ENCODE results near the gene NPAS2.

NPAS2 gene

GRCh38 chr2:100835006-100835659, 15.2 kb downstream of the NPAS2 start:
- DNase-seq = peak in 1 of 42 donors; percentile 67
- intact Hi-C loops (cut with DNase I) = no loop called here

DNA sequence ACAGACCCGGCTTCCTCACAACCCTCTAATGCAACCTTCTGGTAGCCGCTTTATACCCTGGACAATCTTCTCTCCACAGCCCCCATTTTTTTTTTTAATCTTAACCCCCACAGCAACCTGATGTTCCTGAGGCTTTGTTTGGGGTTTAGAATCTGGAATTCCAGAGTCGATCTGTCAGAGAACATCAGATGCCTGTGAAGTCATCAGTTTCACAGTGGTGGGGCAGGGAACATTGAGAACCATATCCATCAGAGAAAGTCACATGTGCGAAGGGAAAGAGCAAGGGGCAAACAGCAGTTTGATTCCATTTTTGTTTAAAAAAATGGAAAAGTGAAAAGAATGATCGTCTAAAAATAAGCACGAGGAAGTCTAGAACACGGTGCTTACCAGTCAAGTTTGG, 20.6 kb downstream of the NPAS2 start:
- intact Hi-C loops (cut with DNase I) = no loop called here
- no peak for DNase-seq

- intact Hi-C loops (cut with DNase I) = no loop called here
- DNase-seq = peak in 9 of 42 donors; percentile 24 to 81 (median 50)
Observed at GRCh38 chr2:100842241-100842922, 22.4 kb downstream of the NPAS2 start.

GRCh38 chr2:100844514-100844913, 24.6 kb downstream of the NPAS2 start:
- intact Hi-C loops (cut with DNase I) = no loop called here
- DNase-seq = no peak

DNA sequence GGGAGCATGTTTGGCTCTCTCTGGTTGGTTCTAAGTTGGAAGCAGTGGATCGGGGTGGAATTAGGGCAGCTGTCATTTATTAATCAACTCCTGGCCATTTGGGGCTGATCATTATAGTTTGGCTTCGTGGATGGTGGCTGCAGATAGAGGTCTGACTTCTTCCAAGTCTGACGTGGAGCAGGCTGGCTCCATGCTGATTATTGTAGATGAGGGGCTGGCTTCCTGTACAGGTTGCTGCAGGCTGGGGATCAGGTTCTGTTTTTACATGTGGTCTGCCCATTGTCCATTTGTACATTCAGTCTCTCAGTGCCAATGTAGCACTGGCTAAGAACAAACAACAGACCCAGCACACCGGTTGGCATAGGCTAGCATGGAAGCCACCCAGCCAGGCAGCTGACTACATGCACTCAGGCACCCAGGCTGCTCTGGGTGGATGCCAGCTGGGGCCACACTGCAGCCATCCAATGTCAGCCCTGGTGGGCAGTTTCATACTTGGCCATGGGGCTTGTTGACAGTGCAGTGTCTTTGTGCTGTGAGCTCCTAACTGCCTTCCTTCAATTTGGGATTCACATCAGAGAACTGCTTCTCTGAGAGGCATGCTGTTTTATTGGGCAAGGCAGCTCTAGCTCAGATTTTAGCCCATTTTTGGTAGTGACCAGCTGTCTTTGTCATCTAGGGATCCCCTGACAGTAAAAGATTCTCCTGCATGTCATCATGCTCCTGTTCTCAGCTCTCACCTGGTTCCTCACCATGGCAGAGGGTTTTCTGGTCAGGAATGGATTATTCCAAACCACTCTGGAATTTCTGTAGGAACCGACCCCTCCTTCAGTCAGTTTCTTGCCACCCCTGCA, 25.4 kb downstream of the NPAS2 start:
- DNase-seq = no peak
- intact Hi-C loops (cut with DNase I) = no loop called here

GRCh38 chr2:100846716-100847115, 26.8 kb downstream of the NPAS2 start:
- no peak for DNase-seq
- intact Hi-C loops (cut with DNase I) = no loop called here

GRCh38 chr2:100852447-100852846, 32.5 kb downstream of the NPAS2 start:
- intact Hi-C loops (cut with DNase I) = no loop called here
- DNase-seq = no peak

DNA sequence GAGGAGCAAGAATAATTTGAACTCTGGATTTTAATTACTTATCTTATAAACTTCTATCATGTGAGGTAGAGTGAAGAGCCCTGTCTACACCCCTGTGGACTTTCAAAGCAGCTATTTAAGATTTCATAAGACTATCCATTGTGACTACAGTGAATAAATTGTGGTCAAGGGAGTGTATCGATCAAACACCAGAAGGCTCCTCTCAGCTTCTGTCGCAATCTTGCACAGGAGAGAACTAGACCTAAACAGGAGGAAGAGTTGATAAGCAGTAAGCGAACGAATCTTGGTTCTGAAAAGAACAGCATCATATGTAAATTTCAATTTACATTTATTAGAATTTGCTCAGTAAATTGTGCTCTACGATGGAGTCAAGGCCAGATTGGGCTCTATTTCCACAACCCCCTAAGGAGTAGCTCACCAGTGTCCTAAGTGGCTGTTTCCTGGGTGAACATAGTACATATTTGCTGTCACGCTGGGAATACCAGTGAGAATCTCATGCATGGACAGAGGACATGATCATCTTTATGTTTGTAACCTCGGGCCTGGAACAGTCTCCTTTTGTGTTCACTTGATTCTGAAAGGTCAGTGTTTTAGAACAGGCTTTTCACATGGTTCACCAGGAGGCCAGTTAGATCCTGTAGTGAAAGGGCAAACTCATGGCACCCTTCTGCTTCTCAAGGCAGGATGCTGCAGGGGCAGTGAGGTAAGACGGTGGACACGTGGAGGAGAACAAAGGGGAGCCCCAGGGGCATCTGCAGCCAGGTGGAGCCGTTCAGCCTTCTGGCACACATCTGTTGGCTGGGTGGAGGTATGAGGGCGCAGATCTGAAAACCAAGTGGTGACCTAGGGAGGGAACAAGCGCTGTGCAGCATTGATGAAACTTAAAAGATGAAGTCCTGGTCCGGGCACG, 33.3 kb downstream of the NPAS2 start:
- peak in 1 of 42 donors; percentile 25 for DNase-seq
- intact Hi-C loops (cut with DNase I) = no loop called here

GRCh38 chr2:100853909-100854810, 34.2 kb downstream of the NPAS2 start:
- intact Hi-C loops (cut with DNase I) = no loop called here
- no peak for DNase-seq

GRCh38 chr2:100855084-100855483, 35.1 kb downstream of the NPAS2 start:
- DNase-seq = no peak
- intact Hi-C loops (cut with DNase I) = no loop called here

DNA sequence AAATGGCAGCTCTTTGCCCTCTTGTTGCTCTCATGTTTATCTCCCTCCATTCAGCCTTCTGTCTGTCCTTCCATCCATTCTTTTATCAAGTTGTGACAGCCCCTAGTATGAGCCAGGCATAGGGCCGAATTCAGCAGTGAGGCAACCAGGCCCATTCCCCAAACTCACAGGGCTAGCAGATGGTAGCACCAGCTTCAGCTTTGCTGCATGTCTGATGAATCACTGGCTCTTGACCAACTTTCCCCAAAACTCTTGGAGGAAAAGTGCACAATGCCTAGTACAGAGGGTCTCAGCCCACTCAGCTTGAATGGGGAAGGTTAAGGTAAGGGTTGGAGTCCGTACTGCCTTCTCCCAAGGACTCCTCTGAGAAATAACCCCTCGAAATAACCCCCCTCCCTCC, 35.7 kb downstream of the NPAS2 start:
- DNase-seq = no peak
- intact Hi-C loops (cut with DNase I) = no loop called here

DNA sequence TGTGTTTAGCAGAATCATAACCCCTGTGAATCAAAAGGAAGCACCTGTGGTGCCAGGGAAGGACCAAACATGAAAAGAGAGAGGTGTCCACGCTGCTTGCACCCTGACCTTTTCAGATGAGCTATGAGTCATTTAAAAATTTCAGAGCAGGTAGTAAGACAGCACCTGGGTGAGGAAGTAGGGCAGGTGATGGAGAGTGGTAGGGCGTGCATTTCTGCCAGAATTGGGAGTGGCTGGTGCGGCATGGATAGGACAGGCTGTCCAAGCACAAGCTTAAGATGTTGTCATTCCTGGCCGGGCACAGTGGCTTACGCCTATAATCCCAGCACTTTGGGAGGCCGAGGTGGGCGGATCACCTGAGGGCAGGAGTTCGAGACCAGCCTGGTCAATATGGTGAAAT, 36.8 kb downstream of the NPAS2 start:
- intact Hi-C loops (cut with DNase I) = no loop called here
- no peak for DNase-seq

DNA sequence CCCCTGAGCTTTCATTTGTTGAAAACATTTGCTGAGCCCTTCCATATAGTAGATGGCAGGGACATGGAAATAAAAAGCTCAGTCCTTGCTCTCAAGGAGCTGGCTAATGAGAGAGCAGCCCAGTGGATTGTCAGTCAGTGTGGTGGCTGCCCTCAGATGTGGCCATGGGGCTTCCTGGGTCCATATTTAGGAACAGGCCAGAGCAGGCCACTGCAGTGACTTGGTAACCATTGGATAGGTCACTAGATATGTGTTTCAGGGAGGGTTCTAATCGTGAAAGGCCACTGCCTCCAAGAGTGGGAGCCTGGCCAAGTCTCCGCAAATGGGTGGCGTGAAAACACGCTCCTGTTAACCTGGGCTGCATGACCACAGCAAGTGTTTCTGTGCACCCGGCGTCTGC, 37.4 kb downstream of the NPAS2 start:
- intact Hi-C loops (cut with DNase I) = no loop called here
- DNase-seq = no peak

DNA sequence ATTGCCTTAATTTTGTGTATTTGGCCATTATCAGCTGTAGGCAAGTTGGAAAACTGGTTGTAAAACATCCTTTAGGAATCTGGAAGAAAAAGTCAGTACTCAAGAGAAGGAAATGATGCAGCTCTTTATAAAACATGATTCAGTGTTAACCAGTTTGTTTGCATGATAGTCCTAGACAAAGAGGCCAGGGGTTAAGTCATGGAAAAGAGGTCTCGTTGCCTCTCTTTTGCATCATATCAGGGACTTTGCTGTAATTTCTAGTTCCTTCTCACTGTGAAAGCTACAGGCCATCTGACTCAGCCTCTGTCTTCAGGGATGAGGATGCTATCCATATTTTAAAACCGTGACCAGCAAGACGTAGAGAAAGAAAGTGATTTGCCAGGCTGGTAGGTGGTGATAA, 38.0 kb downstream of the NPAS2 start:
- no peak for DNase-seq
- intact Hi-C loops (cut with DNase I) = no loop called here

GRCh38 chr2:100859902-100860301, 40.0 kb downstream of the NPAS2 start:
- DNase-seq = no peak
- intact Hi-C loops (cut with DNase I) = no loop called here

DNA sequence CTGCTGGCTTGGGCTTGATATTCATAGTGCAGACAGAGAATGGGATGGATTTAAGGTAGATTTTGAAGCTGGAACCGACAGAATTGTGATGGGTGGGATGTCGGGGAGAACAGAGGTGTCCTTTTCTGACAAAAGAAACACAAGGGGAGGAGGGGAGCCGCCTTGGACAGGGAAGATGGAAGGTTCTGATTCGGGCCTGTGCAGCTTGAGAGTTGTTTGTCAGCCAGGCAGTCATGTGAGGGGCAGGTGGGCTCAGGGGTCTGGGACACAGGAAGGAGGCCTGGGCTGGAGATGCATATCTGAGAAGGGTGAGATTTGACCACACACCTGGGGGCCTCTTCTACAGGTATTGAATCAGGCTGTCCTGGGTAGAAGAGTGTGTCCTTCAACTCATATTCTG, 41.4 kb downstream of the NPAS2 start:
- intact Hi-C loops (cut with DNase I) = no loop called here

DNA sequence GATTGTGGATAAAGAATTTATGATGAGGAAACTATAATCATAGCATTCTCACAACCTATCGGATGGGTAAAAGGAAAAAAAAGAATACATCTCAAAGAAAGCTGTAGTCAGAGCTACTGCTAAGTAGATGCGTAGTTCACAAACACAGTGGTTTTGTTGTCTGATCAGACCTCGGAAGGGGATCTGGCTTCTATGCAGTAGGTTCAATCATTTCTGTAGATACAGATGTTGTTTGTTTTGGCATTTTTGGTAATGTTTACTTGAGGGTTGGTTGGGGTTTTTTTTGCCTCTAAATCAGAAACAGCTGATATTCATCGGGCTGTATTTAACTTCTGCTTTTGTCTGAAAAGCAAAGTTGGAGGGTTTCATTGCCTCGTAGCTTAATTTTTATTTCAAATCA, 42.1 kb downstream of the NPAS2 start:
- DNase-seq = no peak
- intact Hi-C loops (cut with DNase I) = no loop called here

More for the DNA sequence above, 41.4 kb downstream of the NPAS2 start:
- no peak for DNase-seq

DNA sequence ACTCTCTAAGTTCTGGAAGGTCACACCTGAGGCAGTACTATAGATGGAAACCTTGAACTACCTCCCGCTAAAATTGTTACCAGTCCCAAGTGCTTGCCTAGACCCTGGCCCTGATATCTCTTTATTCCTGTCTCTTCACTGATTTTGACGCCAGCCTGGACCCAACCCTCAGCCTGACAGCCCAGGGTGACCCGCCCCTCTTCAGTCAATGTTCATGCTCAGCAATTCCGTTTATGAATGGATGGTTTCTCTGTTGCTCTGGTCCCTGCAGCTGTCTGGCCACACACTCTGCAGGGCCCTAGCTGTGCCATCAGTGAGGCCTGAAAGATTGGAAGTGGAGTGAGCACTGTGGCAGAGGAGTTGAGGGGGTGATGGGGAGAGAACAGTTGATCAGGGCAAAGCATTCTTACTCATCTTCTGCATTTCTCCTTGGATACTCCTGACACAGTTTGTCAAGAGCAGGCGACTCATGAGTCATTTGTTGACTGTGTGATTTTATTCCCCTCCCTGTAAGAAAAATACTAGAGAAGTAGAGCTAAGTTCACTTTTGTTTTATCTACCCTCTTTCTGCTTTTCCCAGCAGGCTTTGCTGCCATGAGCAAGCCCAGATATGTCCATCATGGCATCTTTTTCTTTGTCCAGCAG, 46.0 kb downstream of the NPAS2 start:
- intact Hi-C loops (cut with DNase I) = no loop called here
- peak in 4 of 42 donors; percentile 25 to 61 (median 37) for DNase-seq
